Measurements from ENCODE around the gene ZMIZ1.

Gene ZMIZ1

GRCh38 chr10:79351332-79351731 lies 282.6 kb downstream of the ZMIZ1 start:
- H3K79me2 ChIP-seq (ENCODE audit: insufficient read depth, low read depth): peaks cover 45% of the 10 kb centered on the region
- no peak overlapping the region for H3K9ac ChIP-seq
- TF ChIP-seq CTCF (conservative IDR thresholded peaks at IDR 0.05; ENCODE audit: low read depth, low read length): no peak
- H3K36me3 ChIP-seq (ENCODE audit: insufficient read depth): peaks cover 36% of the 10 kb centered on the region; the same call in 1 of the 2 replicates
- H4K20me1 ChIP-seq (ENCODE audit: insufficient read depth): peaks cover 15% of the 10 kb centered on the region
- no peak overlapping the region for H3K4me2 ChIP-seq
- peaks cover 40% of the 10 kb centered on the region for H3K4me1 ChIP-seq (ENCODE audit: low read depth, poor library complexity, severe bottlenecking)
- H3K27me3 ChIP-seq (ENCODE audit: insufficient read depth, low read depth): no peaks in the 10 kb centered on the region
- H3K27ac ChIP-seq: no peak overlapping the region
- no peak overlapping the region for H2AFZ ChIP-seq (ENCODE audit: low read depth)
- no peak overlapping the region for H3K4me3 ChIP-seq (IDR thresholded peaks at IDR 0.05; ENCODE audit: insufficient read depth, low read depth, low read length)

DNA sequence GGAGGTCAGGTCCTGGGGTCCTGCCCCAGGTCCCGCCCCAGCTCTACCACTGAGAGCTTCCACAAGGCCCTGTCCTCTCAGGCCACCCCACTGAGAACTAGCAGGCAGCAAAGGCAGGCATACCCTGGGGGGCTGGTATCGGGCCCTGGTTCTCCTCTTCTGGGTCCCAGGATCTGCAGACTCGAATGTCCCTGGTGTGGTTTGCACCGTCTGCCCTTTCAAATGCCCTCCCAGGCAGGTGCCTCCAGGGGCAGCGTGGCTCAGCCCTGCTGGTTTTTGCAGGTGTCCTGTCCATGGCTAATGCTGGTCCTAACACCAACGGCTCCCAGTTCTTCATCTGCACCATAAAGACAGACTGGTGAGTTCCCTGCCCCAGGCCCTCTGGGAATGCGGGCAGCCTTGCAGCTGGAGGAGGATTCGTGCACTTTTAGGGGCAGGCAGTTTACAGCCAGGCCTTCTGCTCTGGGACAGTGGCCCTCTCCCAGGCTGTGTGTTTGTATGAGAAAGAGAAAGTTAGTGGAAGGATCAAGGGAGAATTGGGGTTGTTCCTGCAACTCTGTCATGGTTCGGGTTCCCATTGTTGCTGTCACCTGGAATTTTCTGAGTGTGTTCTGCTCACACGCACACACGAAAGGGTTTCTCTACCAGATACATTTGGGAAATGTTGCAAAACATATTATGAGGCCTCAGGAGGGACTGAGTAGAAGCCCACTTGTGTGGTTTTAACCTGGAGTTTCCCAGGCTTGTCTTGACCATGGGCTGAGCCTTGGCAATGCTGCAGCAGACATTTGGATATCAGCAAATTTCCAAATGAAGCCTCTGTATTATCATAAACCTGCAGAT lies 283.5 kb downstream of the ZMIZ1 start:
- no peak for TF ChIP-seq CTCF (conservative IDR thresholded peaks at IDR 0.05; ENCODE audit: low read depth, low read length)
- Histone ChIP-seq H3K27ac (no peak overlapping the region; the same call in 1 of the 2 replicates), H3K4me3 (IDR thresholded peaks at IDR 0.05; ENCODE audit: insufficient read depth, low read depth, low read length) (no peak overlapping the region), H3K79me2 (ENCODE audit: insufficient read depth, low read depth) (peaks cover 45% of the 10 kb centered on the region), H2AFZ (ENCODE audit: low read depth) (no peak overlapping the region), H4K20me1 (ENCODE audit: insufficient read depth) (peaks cover 15% of the 10 kb centered on the region), H3K9ac (no peak overlapping the region), H3K36me3 (ENCODE audit: insufficient read depth) (peaks cover 36% of the 10 kb centered on the region; the same call in 1 of the 2 replicates), H3K4me1 (ENCODE audit: low read depth, poor library complexity, severe bottlenecking) (peaks cover 32% of the 10 kb centered on the region), H3K4me2 (no peak overlapping the region), H3K27me3 (ENCODE audit: insufficient read depth, low read depth) (no peaks in the 10 kb centered on the region)

GRCh38 chr10:79353000-79353406 lies 284.2 kb downstream of the ZMIZ1 start:
- Histone ChIP-seq H4K20me1 (ENCODE audit: insufficient read depth) (peaks cover 15% of the 10 kb centered on the region), H3K27ac (no peak overlapping the region), H3K9ac (no peak overlapping the region), H3K79me2 (ENCODE audit: insufficient read depth, low read depth) (peaks cover 39% of the 10 kb centered on the region), H3K4me3 (IDR thresholded peaks at IDR 0.05; ENCODE audit: insufficient read depth, low read depth, low read length) (no peak overlapping the region), H3K4me2 (no peak overlapping the region), H3K36me3 (ENCODE audit: insufficient read depth) (peaks cover 36% of the 10 kb centered on the region; the same call in 1 of the 2 replicates), H3K27me3 (ENCODE audit: insufficient read depth, low read depth) (no peaks in the 10 kb centered on the region), H2AFZ (ENCODE audit: low read depth) (no peak overlapping the region), H3K4me1 (ENCODE audit: low read depth, poor library complexity, severe bottlenecking) (peaks cover 32% of the 10 kb centered on the region)
- no peak for TF ChIP-seq CTCF (conservative IDR thresholded peaks at IDR 0.05; ENCODE audit: low read depth, low read length)

- Histone ChIP-seq H2AFZ (ENCODE audit: low read depth) (no peak overlapping the region), H3K4me3 (IDR thresholded peaks at IDR 0.05; ENCODE audit: insufficient read depth, low read depth, low read length) (no peak overlapping the region), H3K4me1 (ENCODE audit: low read depth, poor library complexity, severe bottlenecking) (peaks cover 29% of the 10 kb centered on the region), H3K36me3 (ENCODE audit: insufficient read depth) (peaks cover 30% of the 10 kb centered on the region; the same call in 1 of the 2 replicates), H3K9ac (no peak overlapping the region), H3K27me3 (ENCODE audit: insufficient read depth, low read depth) (no peaks in the 10 kb centered on the region), H3K4me2 (no peak overlapping the region), H4K20me1 (ENCODE audit: insufficient read depth) (peaks cover 11% of the 10 kb centered on the region), H3K79me2 (ENCODE audit: insufficient read depth, low read depth) (peaks cover 32% of the 10 kb centered on the region), H3K27ac (no peak overlapping the region)
- no peak for TF ChIP-seq CTCF (conservative IDR thresholded peaks at IDR 0.05; ENCODE audit: low read depth, low read length)
Observed at GRCh38 chr10:79353726-79354125, 285.0 kb downstream of the ZMIZ1 start.

Data from KMS-11 (cell line).